Measurements from ENCODE around the gene SEMA3B.
A peak's percentile ranks its signal among the peaks of the same experiment; 100 is the strongest.

SEMA3B gene

GRCh38 chr3:50237754-50238548 lies 31.0 kb upstream of the SEMA3B start:
- peak overlapping the region; percentile 81 for H3K4me3 ChIP-seq (ENCODE audit: low read depth, low read length)
- peak; percentile 91 for DNase-seq (ENCODE audit: low read depth)
- TF ChIP-seq CTCF (IDR thresholded peaks at IDR 0.05; ENCODE audit: insufficient read depth, low read depth, low read length, missing control alignments), result no peak

- TF ChIP-seq CTCF (IDR thresholded peaks at IDR 0.05; ENCODE audit: insufficient read depth, low read depth, low read length, missing control alignments), result no peak
- H3K4me3 ChIP-seq (ENCODE audit: low read depth, low read length), result peak overlapping the region; percentile 81
- no peak for DNase-seq (ENCODE audit: low read depth)
These were observed 30.4 kb upstream of the SEMA3B start for GRCh38 chr3:50238549-50239026.

GRCh38 chr3:50239649-50240048 lies 29.3 kb upstream of the SEMA3B start:
- no peak for TF ChIP-seq CTCF (IDR thresholded peaks at IDR 0.05; ENCODE audit: insufficient read depth, low read depth, low read length, missing control alignments)
- no peak for DNase-seq (ENCODE audit: low read depth)
- H3K4me3 ChIP-seq (ENCODE audit: low read depth, low read length), result no peak overlapping the region

GRCh38 chr3:50241163-50241562 lies 27.8 kb upstream of the SEMA3B start:
- TF ChIP-seq CTCF (IDR thresholded peaks at IDR 0.05; ENCODE audit: insufficient read depth, low read depth, low read length, missing control alignments), result no peak
- DNase-seq (ENCODE audit: low read depth), result no peak
- H3K4me3 ChIP-seq (ENCODE audit: low read depth, low read length), result no peak overlapping the region

GRCh38 chr3:50241713-50242380 lies 27.1 kb upstream of the SEMA3B start:
- H3K4me3 ChIP-seq (ENCODE audit: low read depth, low read length), result no peak overlapping the region
- no peak for DNase-seq (ENCODE audit: low read depth)

GRCh38 chr3:50242381-50242770 lies 26.6 kb upstream of the SEMA3B start:
- no peak overlapping the region for H3K4me3 ChIP-seq (ENCODE audit: low read depth, low read length)
- TF ChIP-seq CTCF (IDR thresholded peaks at IDR 0.05; ENCODE audit: insufficient read depth, low read depth, low read length, missing control alignments), result no peak
- peak; percentile 51 for DNase-seq (ENCODE audit: low read depth)

More at GRCh38 chr3:50241713-50242380, 27.1 kb upstream of the SEMA3B start:
- no peak for TF ChIP-seq CTCF (IDR thresholded peaks at IDR 0.05; ENCODE audit: insufficient read depth, low read depth, low read length, missing control alignments)

Measured in GM12865 (cell line).